ENCODE results near the gene PAQR5. TPM values are rescaled to one million over a fixed set of nuclear protein-coding genes. Genes with fewer than 3 reads are reported as not detected.

Gene PAQR5
- total RNA-seq, 1 experiment from 2014 or later, result 3.4 TPM

- no TSS peak for BruUV-seq (replicated peaks)
These were observed 157.8 kb downstream of the PAQR5 start for GRCh38 chr15:69456208-69457166.

More at GRCh38 chr15:69456208-69457166, 157.8 kb downstream of the PAQR5 start:
- Mint-ChIP-seq H3K4me1 (ENCODE audit: low read depth, unreplicated experiment) (peaks cover 12% of the 10 kb centered on the region), H3K27ac (ENCODE audit: unreplicated experiment) (no peak overlapping the region), H3K27me3 (ENCODE audit: insufficient read depth, unreplicated experiment) (no peaks in the 10 kb centered on the region), H3K9me3 (ENCODE audit: unreplicated experiment) (no peaks in the 10 kb centered on the region), H3K36me3 (ENCODE audit: insufficient read depth, unreplicated experiment) (peaks cover 72% of the 10 kb centered on the region), H3K4me3 (ENCODE audit: unreplicated experiment) (no peak overlapping the region)
- ChIA-PET CTCF (no interaction called here), POLR2A (interaction anchor here (0.5 kb wide), 1 partner anchor 54 kb away, joined by 5 read pairs; no protein-coding TSS in a partner anchor)
- no peaks in the 10 kb centered on the region for H3K27me3 ChIP-seq (replicated peaks; ENCODE audit: control insufficient read depth, insufficient read depth, low read length)
- no peak overlapping the region for H3K4me3 ChIP-seq (ENCODE audit: low read depth, low read length)
- peaks cover 3% of the 10 kb centered on the region; the same call in 1 of the 2 replicates for H3K36me3 ChIP-seq (ENCODE audit: control insufficient read depth, insufficient read depth, low read length)
- no peak for TF ChIP-seq CTCF (IDR thresholded peaks at IDR 0.05; ENCODE audit: insufficient read depth in 1 of 2, low read depth in 1 of 2, low read length in 1 of 2, severe bottlenecking in 1 of 2, unreplicated experiment in 1 of 2)
- DNase-seq, result no peak
- intact Hi-C loops (cut with micrococcal nuclease; ENCODE audit: unreplicated experiment), result no loop called here
- H3K9me3 ChIP-seq, result no peaks in the 10 kb centered on the region
- H3K4me1 ChIP-seq, result peaks cover under 1% of the 10 kb centered on the region; the same call in 1 of the 2 replicates

Other genes starting within 250 kb of the PAQR5 start
- 9.1 and 10.2 TPM in 2 replicates for gene GLCE, start 138.3 kb upstream of the PAQR5 start, total RNA-seq (2022)
- gene KIF23, start 115.4 kb downstream of the PAQR5 start, total RNA-seq (2022), result 67.1 and 74.2 TPM in 2 replicates
- 1,587 and 1,689 TPM in 2 replicates for gene RPLP1, start 153.9 kb downstream of the PAQR5 start, total RNA-seq (2022)